ENCODE results near the gene SLC13A2.

Gene SLC13A2

DNA sequence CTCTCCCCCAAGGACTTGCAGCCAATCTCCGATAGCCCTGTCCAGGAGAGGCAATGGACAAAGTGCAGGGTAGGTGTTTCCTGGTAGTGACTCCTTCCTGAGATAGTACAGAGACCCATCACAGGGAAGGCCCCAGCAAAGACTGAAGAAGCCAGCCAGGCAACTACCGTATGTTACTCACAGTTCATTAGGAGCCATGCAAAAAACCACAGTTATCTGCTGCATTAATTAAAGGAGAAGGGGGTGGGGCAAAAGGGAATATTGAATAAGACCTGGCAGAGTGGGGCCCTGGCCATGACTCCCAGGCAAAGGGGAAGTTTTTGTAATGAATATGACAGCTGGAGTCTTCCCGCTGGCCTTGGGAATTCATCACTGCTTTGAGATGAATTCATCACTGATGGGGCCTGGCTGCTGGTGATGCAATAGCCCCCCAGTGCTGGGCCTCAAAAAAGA, 2.5 kb upstream of the SLC13A2 start:
- no peak for DNase-seq

DNA sequence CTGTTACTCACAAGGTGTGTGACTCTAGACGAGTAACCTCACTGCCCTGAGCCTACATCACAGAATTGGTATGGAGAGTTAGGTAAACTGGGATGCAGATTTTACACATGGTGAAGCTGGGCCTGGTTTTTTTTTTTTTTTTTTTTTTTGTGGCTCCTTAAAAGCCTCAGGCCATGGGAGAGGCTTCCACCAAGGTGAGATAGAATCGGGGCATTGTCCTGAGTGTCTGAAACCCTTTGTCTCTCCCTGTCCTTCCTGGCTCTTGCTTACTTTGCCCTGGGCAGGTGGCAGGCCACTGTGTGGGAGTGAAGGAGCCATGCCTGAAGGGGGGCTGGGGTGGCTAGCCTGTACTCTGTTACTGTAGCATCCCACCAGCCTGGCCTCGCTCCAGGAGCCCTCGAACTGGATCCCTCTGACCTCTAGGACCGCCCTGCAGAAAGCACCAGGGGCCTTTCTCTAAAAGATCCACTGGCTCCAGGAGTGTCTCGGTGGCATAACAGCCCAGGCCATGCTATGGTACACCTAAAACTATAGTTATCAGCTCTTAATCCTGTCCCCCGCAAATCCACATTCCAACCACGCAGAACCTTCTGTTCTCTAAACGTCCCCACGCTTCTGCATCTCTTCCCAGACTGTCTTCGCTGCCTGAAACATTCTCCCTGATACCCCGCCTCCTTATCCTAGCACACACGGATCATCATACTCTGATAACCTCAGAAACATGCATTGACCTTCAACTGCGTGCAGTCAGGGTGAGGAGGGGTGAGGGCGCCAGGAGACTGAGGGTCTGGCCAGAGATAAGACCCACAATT, 1.7 kb upstream of the SLC13A2 start:
- no peak for DNase-seq

DNA sequence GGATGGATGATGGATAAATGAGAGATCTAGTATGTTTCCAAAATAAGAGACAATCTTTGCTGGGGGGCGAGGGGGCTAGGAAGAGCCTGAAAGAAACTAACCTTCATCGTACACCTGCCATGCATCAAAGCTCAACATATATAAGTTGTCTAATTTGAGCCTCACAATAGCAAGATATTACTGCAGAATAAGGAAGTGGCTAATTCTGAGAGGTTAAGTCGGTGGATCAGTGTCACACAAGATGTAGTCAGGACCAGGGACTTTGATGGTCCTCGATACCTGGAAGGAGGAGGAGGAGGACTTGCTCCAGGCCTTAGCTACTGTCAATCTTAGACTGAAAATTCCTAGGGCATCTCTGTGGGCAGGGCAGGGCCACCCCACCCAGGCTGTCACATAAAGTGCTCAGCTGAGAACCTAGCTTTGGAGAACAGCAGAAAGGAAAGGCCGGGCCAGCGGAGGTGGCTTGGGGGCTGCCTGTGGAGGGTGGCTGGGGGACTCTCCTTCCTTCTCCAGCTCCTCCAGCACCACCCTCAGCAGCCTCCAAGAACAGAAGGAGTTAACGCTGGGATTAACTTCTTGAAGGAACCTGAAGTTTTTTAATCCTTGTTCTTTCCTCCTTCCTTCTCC, 460 bp upstream of the SLC13A2 start:
- no peak for DNase-seq

DNA sequence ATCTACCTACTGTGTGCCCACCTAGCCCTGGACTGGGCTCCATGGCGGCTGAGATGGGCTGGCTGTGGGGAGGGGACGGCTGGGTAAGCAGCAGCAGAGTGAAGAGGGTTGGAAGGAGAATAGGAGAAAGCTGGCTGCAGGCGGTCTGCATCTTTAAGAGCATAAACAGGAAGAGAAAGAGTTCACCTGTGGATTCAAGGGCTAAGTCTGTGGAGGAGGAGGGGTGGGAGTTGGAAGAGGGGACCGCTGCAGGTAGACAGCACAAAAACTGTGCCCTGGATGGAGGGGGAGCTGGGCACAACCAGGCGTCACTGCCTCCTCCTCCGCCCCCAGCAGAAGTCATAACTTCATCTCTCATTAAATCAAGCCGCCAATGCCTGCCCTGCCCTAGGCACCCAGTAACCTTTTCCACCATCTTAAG, 677 bp downstream of the SLC13A2 start:
- no peak for DNase-seq

DNA sequence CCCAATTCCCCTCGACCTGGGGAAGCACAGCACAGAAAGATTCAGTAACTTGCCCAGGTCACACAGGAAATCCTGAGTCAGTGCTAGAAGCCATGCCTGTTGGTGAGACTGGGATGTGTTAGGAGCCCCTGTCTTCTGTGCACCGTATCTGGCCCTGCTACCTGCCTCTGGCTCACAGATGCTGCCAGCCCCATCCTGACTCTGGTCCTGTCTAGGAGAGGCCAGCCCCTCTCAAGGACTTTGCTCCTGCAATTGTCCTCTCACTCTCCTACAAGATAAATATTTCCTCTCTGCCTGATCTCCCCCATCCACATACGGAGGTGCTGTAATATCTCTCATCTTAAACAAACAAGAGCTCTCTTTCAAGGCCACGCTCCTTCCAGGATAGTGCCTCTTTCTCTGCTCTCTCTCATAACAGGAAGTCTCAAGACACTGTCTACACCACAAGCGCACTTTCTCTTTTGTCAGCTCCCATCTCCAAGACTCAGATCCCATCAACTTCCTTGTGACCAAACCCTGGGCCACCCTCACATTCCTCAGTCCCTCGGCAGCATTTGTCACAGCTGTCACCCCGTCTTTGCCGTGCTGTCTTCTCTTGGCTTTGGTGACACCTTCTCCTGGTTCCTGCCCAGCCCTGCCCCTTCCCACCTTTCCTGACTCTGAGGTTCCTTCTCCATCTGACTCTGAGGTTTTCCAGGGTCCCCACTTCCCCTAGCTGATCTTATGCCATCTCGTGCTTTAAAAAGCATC, 1.9 kb downstream of the SLC13A2 start:
- DNase-seq, result no peak

DNA sequence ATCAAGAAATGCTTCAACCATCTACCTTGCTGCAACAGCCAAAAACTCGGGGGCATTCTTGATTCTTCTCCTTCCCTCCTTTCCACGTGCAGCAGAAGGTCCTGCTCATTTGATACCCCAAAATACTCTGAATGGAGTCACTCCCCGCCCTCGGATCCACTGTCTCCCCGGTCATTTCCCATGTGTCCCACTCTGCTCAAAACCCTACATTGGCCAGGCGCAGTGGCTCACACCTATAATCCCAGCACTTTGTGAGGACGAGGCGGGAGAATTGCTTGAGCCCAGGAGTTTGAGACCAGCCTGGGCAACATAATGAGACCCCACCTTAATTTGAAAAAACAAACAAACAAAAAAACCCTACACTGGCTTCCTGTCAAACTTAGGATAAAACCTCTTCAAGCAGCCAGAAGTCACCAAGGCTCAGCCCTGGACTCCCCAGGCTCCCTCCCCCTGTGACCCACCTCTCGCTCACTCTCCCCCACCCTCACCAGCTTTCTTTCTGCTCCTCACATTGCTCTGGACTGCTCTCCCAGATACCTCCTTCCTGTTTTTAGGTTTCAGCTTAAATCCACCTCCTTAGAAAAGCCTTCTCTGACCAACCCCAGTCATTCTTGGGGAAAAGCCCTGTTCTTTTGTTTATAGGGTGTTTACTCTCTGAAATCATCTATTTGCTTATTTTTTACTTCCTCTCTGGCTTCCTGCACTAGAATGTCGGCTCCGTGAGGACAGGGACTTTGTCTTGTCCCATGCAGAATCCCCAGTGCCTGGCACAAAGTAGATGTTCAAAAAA, 2.8 kb downstream of the SLC13A2 start:
- DNase-seq, result no peak

DNA sequence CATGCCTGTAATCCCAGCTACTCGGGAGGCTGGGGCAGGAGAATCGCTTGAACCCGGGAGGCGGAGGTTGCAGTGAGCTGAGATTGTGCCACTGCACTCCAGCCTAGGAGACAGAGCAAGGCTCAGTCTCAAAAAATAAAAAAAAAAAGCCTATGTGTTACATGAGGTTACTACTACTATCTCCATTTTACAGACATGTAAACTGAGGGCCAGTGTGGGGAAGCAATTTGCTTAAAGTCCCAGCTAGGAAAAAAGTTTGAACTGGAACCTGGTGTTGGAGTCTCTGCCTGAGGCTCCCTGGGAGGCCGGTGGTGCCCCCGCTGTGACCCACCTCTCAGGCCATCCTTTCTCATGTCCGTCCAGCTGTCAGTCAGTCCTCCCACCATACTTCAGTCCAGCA, 4.5 kb downstream of the SLC13A2 start:
- DNase-seq, result no peak

DNA sequence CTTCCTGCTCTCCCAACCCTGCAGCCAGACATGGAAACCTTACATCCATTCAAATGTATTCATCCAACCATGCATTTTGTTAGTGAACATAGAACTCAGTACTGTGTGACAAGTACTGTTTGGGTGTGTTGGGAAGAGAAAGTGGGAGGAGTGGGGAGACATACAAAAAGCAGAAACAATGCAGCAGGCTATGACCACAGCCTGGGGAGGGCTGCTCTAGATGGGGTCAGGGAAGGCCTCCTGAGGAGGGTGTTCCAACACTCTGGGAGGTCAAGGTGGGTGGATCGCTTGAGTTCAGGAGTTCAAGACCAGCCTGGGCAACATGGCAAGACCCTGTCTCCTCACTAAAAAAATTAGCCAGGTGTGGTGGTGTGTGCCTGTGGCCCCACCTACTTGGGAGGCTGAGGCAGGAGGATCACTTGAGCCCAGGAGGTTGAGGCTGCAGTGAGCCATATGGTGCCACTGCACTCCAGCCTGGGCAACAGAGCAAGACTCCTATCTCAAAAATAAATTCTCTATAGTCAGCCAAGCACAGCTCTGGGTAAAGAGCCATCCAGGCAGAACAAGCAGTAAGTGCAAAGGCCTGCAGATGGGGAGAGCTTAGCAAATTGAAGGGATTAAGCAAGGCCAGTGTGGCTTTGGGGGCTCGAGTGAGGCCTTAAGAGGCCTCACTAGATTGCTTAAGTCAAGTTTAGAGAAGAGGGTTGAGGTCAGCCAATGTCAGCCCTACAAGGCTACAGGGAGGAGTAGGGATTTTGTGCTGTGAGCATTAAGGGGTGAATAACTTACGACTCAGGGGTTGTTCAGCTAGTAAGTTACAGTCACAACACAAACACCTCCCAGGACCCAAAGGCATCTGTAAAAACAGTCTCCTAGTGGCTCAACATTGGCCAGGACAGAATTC, 5.5 kb downstream of the SLC13A2 start:
- DNase-seq, result no peak

DNA sequence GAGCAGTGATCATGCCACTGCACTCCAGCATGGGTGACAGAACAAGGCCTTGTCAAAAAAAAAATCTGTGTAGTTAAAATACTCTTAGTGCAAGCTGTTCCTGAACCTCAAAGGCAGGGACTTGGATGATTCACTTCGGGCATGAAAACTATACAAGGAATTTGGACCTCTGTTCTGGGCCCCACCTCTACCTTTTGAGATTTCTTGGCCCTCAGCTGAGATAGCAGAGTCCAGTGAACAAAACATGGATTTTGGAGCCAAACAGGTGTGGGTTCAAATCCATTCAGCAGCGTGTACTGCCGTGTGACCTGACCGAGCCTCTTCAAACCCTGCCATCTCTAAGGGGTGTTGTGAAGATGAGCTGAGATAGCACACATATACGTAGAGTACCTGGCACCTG, 6.8 kb downstream of the SLC13A2 start:
- DNase-seq, result no peak

DNA sequence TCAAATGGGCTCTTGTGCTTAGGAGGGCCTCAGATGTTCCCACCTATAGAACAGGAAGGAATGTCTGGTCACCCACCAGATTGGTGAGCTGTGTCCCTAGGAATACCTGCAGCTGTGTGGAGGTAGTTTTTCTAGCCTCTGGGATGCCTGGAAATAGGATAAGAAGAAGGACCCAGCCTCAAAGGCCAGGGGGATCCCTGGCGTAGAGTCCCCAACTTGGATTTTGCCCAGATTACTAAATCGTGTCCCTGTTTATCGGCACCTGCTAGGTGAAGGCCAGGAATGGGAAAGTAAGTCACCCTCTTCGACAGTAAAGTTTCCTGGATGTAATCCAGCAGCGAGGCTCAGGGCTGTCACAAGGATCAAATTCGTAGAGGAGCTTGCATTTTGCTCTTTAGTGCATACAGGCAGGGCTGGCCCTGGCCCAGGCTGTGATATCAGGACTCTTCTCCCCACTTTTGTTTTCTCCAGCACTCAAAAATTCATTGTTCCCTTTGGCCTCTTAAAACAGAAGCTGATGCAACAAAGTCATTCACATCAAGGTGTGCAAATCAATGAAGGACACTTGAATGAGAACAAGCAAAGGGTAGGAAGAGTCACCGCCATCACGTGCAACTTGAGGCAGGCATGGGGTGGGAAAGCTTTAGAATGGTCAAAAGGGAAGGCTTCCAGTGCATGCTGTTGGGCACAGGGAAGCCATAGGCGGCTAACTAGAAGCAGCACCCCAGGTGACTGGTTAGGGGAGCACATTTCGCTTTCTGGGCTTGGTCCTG, 7.5 kb downstream of the SLC13A2 start:
- DNase-seq, result no peak

DNA sequence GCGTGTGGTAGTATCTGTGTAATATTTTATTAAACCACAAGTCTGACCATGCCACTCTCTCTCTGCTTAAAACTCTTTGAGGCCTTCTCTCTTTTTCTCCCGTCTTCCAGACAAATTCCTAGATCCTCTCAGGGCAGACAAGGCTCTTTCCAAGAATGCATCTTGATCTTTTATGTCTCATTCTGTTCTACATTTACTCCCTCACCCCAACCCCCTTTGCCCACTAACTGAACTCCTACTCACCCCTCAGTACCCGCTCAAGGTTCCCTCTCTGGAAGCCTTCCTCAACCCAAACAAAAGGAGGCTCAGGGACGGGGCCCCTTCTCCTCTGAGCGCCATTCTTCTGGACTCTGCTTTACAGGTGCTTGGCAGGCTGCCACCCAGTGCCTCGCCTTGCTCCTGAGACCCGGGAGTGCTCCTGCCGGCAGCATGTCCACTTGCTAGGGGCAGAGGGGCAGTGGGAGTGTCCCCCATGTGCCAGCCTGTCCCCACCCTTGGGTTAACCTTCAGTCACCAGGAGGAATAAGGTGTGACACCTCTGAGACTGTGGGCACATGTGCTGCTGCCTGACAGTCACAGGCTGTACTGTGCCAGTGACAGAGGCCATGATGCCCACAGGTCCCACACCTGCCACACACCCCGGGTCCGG, 9.2 kb downstream of the SLC13A2 start:
- DNase-seq, result no peak

DNA sequence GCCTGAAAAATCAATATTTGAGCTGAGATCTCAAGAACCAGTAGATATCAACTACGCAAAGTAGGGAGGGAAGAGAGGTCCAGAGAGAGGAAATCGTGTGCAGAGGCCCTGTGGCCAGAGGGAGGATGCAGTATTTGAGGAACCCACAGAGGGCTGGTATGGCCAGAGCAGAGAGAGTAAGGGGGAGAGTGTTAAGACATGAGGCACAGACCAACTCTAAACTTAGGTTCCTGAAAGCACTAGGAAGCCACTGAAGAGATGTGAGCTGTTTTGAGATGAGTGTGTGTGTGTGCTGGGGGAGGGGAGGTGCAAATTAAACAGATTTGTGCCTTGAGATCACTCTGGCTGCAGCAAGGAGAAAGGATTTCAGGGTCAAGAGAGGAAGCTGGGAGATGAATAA, 10.9 kb downstream of the SLC13A2 start:
- DNase-seq, result no peak

DNA sequence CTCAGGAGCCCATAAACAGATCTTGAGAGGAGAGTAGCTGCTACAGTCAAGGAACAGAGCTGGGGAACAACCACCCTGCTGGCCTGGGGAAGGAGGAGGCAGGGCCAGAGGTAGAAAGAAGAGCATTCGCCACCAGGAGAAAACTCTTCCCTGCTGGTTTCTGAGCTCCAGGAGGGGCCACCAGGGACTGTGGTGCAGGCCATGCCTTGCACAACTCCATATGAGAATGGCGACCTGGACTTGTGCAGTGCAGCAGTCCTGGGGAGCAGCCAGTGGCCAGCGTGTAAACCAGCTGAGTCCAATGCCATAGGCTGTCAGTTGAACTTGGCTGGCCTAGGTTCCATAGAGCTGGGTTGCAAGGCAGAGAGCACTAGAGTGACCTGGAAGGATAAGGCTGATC, 11.6 kb downstream of the SLC13A2 start:
- DNase-seq, result no peak

DNA sequence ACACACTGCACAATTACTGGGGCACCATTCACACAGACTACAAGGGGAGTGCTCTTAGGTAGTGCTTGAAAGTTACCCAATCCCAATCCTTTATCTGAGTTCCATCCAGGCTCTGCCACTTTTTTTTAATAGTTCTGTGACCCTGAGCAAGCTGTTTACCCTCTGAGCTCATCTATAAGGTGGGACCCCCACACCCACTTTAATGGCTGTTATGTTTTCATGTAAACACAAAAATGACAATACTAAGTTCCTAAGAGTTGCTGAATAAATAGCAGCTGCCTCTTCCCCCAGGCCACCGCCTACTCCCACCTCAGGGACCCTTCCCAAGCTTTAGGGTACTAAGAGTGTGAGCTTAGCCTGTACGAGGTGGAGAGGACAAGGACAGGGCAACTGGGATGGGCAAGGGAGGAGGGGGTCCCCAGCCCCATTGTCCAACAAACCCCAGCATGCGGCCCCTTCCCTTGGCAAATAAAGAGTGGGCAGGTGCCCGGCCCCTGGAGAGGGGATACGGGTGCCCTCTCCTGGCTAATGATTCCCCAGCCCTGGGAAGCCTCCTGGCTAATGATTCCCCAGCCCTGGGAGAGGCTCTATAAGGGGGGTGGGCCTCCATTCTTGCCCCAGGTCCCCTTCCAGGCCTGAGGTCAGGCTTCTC, 14.6 kb downstream of the SLC13A2 start:
- no peak for DNase-seq

DNA sequence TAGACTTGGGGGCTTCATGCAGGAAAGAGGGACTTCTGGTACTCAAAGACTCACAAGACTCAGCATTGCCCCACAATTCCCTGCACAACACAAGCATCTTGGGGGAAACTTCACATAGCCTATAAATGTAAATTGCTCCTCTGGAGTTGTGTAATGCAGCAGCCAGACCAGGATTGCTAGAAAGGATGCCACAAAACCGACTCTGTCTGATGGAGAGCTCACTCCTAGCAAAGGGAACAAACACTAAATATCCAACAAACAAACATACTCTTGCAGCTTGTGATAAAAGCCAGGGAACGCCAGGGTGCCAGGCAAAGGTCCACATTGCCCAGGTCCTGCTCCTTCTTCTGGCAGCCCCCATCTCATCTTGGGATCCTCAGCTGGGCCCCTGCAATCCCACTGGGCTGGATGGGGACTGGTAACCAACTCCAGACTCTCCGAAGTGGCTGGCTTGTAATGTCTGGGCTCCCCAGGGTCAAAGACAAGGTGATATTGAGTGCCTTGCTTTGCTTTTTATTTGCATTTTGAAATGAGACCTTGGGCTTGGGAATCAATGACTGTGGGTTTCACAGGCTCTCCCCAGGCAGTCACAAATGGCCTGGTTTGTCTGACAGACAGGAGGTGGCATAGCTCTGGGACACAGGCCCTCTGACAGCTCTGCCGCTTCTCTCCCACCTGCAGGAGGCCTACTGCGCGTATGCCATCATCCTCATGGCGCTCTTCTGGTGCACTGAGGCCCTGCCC, 15.3 kb downstream of the SLC13A2 start:
- DNase-seq, result no peak

DNA sequence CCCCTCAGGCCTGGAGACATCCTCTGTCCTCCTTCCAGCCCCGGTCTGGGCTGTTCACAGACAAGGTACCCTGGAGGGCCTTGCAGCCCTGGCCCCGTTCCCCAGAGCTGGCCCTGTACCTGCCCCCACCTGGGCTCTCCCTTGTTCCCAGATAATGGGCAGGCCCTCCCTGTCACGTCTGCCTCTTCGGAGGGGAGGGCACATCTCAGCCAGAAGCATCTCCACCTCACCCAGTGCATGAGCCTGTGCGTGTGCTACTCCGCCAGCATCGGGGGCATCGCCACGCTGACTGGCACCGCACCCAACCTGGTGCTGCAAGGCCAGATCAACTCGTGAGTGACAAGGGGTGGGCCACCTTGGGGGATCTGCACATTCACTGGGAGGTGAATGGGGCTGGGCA, 17.8 kb downstream of the SLC13A2 start:
- DNase-seq, result no peak

DNA sequence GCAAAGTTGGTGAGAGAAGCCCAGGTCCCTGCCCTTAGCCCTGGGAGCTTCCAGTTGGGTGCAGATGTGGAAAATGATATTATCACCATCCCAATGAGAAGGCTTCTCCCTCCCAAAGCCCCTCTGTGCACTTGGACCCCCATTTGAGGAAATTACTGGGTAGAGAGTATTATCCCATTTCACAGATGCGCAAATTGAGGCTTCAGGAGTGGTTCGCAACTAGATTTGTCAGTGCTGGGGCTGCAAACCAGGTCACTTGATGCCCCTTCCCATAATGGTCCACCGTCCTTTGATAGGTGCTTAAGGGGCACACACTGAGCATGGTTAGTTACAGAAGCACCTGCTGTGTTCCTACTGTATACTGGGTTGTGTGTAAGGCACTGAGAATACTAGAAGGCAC, 18.4 kb downstream of the SLC13A2 start:
- no peak for DNase-seq

DNA sequence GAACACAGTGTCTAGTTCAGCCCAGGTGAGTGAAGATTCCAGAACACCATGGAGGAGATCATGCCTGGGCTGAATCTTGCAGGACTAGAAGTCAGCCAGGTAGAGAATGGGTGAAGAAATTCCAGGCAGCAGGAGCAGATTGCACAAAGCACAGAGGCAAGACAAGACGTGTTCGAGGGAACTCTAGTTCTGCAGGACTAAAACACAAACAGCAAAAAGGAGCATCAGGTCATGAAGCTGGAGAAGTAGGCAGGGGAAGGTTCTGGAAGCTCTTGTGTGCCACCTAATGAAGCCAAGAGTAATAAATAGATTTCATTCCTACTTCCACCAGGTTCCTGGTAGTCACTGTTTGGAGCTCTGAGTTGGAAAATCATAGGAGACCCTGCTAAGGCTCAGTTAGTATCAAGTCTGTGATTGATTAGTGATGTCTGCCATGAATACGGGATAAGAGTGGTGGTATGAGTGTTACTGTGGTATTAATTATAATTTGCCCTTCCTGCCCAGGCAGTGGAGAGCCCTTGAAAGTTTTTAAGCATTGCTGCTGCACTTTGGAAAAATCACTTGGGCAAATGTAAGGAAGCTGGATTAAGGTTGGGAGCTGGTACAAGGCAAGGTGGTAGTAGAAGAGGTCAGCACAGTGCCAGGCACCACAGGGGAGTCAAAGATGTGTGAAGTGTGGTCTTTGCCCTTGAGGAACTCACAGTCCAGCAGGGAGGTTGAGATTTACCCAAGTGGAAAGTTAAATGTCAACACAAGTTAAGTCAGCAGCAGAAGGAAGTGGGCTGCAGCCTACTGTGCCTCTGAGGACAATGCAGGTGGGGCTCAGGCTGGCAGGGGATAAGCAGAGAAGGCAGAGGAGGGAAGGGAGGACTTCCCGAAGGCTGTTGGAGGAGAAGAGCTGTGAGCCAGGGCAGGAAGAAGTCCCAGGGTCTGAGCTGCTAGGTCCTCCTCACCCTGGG, 19.2 kb downstream of the SLC13A2 start:
- DNase-seq, result no peak

All from effector CD4-positive, alpha-beta T cell (primary cell).